ENCODE measurements around the gene DIPK2A. TPM values are rescaled to one million over a fixed set of nuclear protein-coding genes. Genes with fewer than 3 reads are reported as not detected.

Gene DIPK2A
- 36.0 TPM for total RNA-seq

GRCh38 chr3:143971359-143972154 lies at the start of gene DIPK2A:
Gene DIPK2A, plus strand, starts transcription at chr3:143971823. Its CDS starts 510 bp downstream, at chr3:143972333.
- Histone ChIP-seq H3K9me3 (ENCODE audit: control insufficient read depth in 3 of 3, low read length in 3 of 3) (no peaks in the 10 kb centered on the region), H3K27me3 (ENCODE audit: control insufficient read depth in 3 of 3, insufficient read depth in 3 of 3, low read length in 3 of 3) (no peaks in the 10 kb centered on the region), H3K27ac (ENCODE audit: low read depth, low read length) (peak within 1 kb of the TSS; percentile 94), H3K36me3 (ENCODE audit: control insufficient read depth in 3 of 3, insufficient read depth in 3 of 3, low read length in 3 of 3) (no peaks in the 10 kb centered on the region), H3K9ac (ENCODE audit: low read depth in 1 of 3, low read length in 3 of 3) (peak within 1 kb of the TSS; percentile 88 to 95 (median 92)), H3K4me1 (ENCODE audit: control insufficient read depth in 3 of 3, insufficient read depth in 3 of 3, low read length in 3 of 3) (peaks cover 0 to 8% (median 5%) of the 10 kb centered on the region in 3 donors), H3K4me3 (ENCODE audit: low read length in 3 of 3) (peak within 1 kb of the TSS; percentile 96 to 98 (median 98))

GRCh38 chr3:143924522-143925285 lies 46.9 kb upstream of the DIPK2A start:
- no peak overlapping the region for H3K4me3 ChIP-seq (ENCODE audit: low read length in 3 of 3)
- H3K4me1 ChIP-seq (ENCODE audit: control insufficient read depth in 3 of 3, insufficient read depth in 3 of 3, low read length in 3 of 3) = no peaks in the 10 kb centered on the region
- H3K9me3 ChIP-seq (ENCODE audit: control insufficient read depth in 3 of 3, low read length in 3 of 3) = no peaks in the 10 kb centered on the region
- no peak overlapping the region for H3K9ac ChIP-seq (ENCODE audit: low read depth in 1 of 3, low read length in 3 of 3)
- H3K27me3 ChIP-seq (ENCODE audit: control insufficient read depth in 3 of 3, insufficient read depth in 3 of 3, low read length in 3 of 3) = no peaks in the 10 kb centered on the region
- no peaks in the 10 kb centered on the region for H3K36me3 ChIP-seq (ENCODE audit: control insufficient read depth in 3 of 3, insufficient read depth in 3 of 3, low read length in 3 of 3)
- no peak overlapping the region for H3K27ac ChIP-seq (ENCODE audit: low read depth, low read length)

GRCh38 chr3:143928056-143928455 lies 43.6 kb upstream of the DIPK2A start:
- Histone ChIP-seq H3K9me3 (ENCODE audit: control insufficient read depth in 3 of 3, low read length in 3 of 3) (no peaks in the 10 kb centered on the region), H3K4me3 (ENCODE audit: low read length in 3 of 3) (no peak overlapping the region), H3K27ac (ENCODE audit: low read depth, low read length) (no peak overlapping the region), H3K36me3 (ENCODE audit: control insufficient read depth in 3 of 3, insufficient read depth in 3 of 3, low read length in 3 of 3) (no peaks in the 10 kb centered on the region), H3K9ac (ENCODE audit: low read depth in 1 of 3, low read length in 3 of 3) (no peak overlapping the region), H3K27me3 (ENCODE audit: control insufficient read depth in 3 of 3, insufficient read depth in 3 of 3, low read length in 3 of 3) (no peaks in the 10 kb centered on the region), H3K4me1 (ENCODE audit: control insufficient read depth in 3 of 3, insufficient read depth in 3 of 3, low read length in 3 of 3) (no peaks in the 10 kb centered on the region)

GRCh38 chr3:143928541-143929255 lies 42.9 kb upstream of the DIPK2A start:
- no peak overlapping the region for H3K4me3 ChIP-seq (ENCODE audit: low read length in 3 of 3)
- no peaks in the 10 kb centered on the region for H3K36me3 ChIP-seq (ENCODE audit: control insufficient read depth in 3 of 3, insufficient read depth in 3 of 3, low read length in 3 of 3)
- no peak overlapping the region for H3K27ac ChIP-seq (ENCODE audit: low read depth, low read length)
- H3K27me3 ChIP-seq (ENCODE audit: control insufficient read depth in 3 of 3, insufficient read depth in 3 of 3, low read length in 3 of 3) = no peaks in the 10 kb centered on the region
- no peaks in the 10 kb centered on the region for H3K4me1 ChIP-seq (ENCODE audit: control insufficient read depth in 3 of 3, insufficient read depth in 3 of 3, low read length in 3 of 3)
- H3K9ac ChIP-seq (ENCODE audit: low read depth in 1 of 3, low read length in 3 of 3) = no peak overlapping the region
- H3K9me3 ChIP-seq (ENCODE audit: control insufficient read depth in 3 of 3, low read length in 3 of 3) = no peaks in the 10 kb centered on the region

- no peak overlapping the region for H3K27ac ChIP-seq (ENCODE audit: low read depth, low read length)
These were observed 36.8 kb upstream of the DIPK2A start for GRCh38 chr3:143934791-143935190.

GRCh38 chr3:143935678-143936077 lies 35.9 kb upstream of the DIPK2A start:
- Histone ChIP-seq H3K9me3 (ENCODE audit: control insufficient read depth in 3 of 3, low read length in 3 of 3) (no peaks in the 10 kb centered on the region), H3K9ac (ENCODE audit: low read depth in 1 of 3, low read length in 3 of 3) (no peak overlapping the region), H3K27me3 (ENCODE audit: control insufficient read depth in 3 of 3, insufficient read depth in 3 of 3, low read length in 3 of 3) (no peaks in the 10 kb centered on the region), H3K27ac (ENCODE audit: low read depth, low read length) (no peak overlapping the region), H3K4me1 (ENCODE audit: control insufficient read depth in 3 of 3, insufficient read depth in 3 of 3, low read length in 3 of 3) (no peaks in the 10 kb centered on the region), H3K4me3 (ENCODE audit: low read length in 3 of 3) (no peak overlapping the region), H3K36me3 (ENCODE audit: control insufficient read depth in 3 of 3, insufficient read depth in 3 of 3, low read length in 3 of 3) (no peaks in the 10 kb centered on the region)

More at GRCh38 chr3:143934791-143935190, 36.8 kb upstream of the DIPK2A start:
- Histone ChIP-seq H3K4me3 (ENCODE audit: low read length in 3 of 3) (no peak overlapping the region), H3K9ac (ENCODE audit: low read depth in 1 of 3, low read length in 3 of 3) (no peak overlapping the region), H3K36me3 (ENCODE audit: control insufficient read depth in 3 of 3, insufficient read depth in 3 of 3, low read length in 3 of 3) (no peaks in the 10 kb centered on the region), H3K4me1 (ENCODE audit: control insufficient read depth in 3 of 3, insufficient read depth in 3 of 3, low read length in 3 of 3) (no peaks in the 10 kb centered on the region), H3K27me3 (ENCODE audit: control insufficient read depth in 3 of 3, insufficient read depth in 3 of 3, low read length in 3 of 3) (no peaks in the 10 kb centered on the region), H3K9me3 (ENCODE audit: control insufficient read depth in 3 of 3, low read length in 3 of 3) (no peaks in the 10 kb centered on the region)

GRCh38 chr3:143950810-143951209 lies 20.8 kb upstream of the DIPK2A start:
- H3K27me3 ChIP-seq (ENCODE audit: control insufficient read depth in 3 of 3, insufficient read depth in 3 of 3, low read length in 3 of 3) = no peaks in the 10 kb centered on the region
- no peaks in the 10 kb centered on the region for H3K9me3 ChIP-seq (ENCODE audit: control insufficient read depth in 3 of 3, low read length in 3 of 3)
- no peak overlapping the region for H3K27ac ChIP-seq (ENCODE audit: low read depth, low read length)
- no peak overlapping the region for H3K4me3 ChIP-seq (ENCODE audit: low read length in 3 of 3)
- no peak overlapping the region for H3K9ac ChIP-seq (ENCODE audit: low read depth in 1 of 3, low read length in 3 of 3)
- no peaks in the 10 kb centered on the region for H3K4me1 ChIP-seq (ENCODE audit: control insufficient read depth in 3 of 3, insufficient read depth in 3 of 3, low read length in 3 of 3)
- no peaks in the 10 kb centered on the region for H3K36me3 ChIP-seq (ENCODE audit: control insufficient read depth in 3 of 3, insufficient read depth in 3 of 3, low read length in 3 of 3)

- Histone ChIP-seq H3K36me3 (ENCODE audit: control insufficient read depth in 3 of 3, insufficient read depth in 3 of 3, low read length in 3 of 3) (no peaks in the 10 kb centered on the region), H3K4me1 (ENCODE audit: control insufficient read depth in 3 of 3, insufficient read depth in 3 of 3, low read length in 3 of 3) (no peaks in the 10 kb centered on the region), H3K9me3 (ENCODE audit: control insufficient read depth in 3 of 3, low read length in 3 of 3) (no peaks in the 10 kb centered on the region), H3K9ac (ENCODE audit: low read depth in 1 of 3, low read length in 3 of 3) (no peak overlapping the region), H3K4me3 (ENCODE audit: low read length in 3 of 3) (no peak overlapping the region), H3K27ac (ENCODE audit: low read depth, low read length) (no peak overlapping the region), H3K27me3 (ENCODE audit: control insufficient read depth in 3 of 3, insufficient read depth in 3 of 3, low read length in 3 of 3) (no peaks in the 10 kb centered on the region)
These were observed 20.2 kb upstream of the DIPK2A start for GRCh38 chr3:143951351-143951971.

- no peak overlapping the region for H3K4me3 ChIP-seq (ENCODE audit: low read length in 3 of 3)
- no peaks in the 10 kb centered on the region for H3K4me1 ChIP-seq (ENCODE audit: control insufficient read depth in 3 of 3, insufficient read depth in 3 of 3, low read length in 3 of 3)
- no peaks in the 10 kb centered on the region for H3K27me3 ChIP-seq (ENCODE audit: control insufficient read depth in 3 of 3, insufficient read depth in 3 of 3, low read length in 3 of 3)
- no peak overlapping the region for H3K27ac ChIP-seq (ENCODE audit: low read depth, low read length)
- no peak overlapping the region for H3K9ac ChIP-seq (ENCODE audit: low read depth in 1 of 3, low read length in 3 of 3)
- no peaks in the 10 kb centered on the region for H3K36me3 ChIP-seq (ENCODE audit: control insufficient read depth in 3 of 3, insufficient read depth in 3 of 3, low read length in 3 of 3)
- H3K9me3 ChIP-seq (ENCODE audit: control insufficient read depth in 3 of 3, low read length in 3 of 3) = no peaks in the 10 kb centered on the region
These were observed 19.0 kb upstream of the DIPK2A start for GRCh38 chr3:143952569-143953072.
